ENCODE results near the gene CKS2.

- TF ChIP-seq, protein P1, sequence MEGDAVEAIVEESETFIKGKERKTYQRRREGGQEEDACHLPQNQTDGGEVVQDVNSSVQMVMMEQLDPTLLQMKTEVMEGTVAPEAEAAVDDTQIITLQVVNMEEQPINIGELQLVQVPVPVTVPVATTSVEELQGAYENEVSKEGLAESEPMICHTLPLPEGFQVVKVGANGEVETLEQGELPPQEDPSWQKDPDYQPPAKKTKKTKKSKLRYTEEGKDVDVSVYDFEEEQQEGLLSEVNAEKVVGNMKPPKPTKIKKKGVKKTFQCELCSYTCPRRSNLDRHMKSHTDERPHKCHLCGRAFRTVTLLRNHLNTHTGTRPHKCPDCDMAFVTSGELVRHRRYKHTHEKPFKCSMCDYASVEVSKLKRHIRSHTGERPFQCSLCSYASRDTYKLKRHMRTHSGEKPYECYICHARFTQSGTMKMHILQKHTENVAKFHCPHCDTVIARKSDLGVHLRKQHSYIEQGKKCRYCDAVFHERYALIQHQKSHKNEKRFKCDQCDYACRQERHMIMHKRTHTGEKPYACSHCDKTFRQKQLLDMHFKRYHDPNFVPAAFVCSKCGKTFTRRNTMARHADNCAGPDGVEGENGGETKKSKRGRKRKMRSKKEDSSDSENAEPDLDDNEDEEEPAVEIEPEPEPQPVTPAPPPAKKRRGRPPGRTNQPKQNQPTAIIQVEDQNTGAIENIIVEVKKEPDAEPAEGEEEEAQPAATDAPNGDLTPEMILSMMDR (conservative IDR thresholded peaks at IDR 0.05 in 1 of 2, IDR thresholded peaks at IDR 0.05 in 1 of 2; ENCODE audit: extremely low read depth in 1 of 2, insufficient read depth in 1 of 2, low read depth in 1 of 2, low read length in 2 of 2): no peak
- TF ChIP-seq EZH2 (IDR thresholded peaks at IDR 0.05; ENCODE audit: borderline replicate concordance, low read length): no peak
Measured at GRCh38 chr9:89310475-89311345, at the start of gene CKS2.

Data from mammary epithelial cell (primary cell).